Neural cell (in vitro differentiated cells): ENCODE measurements around the gene ADGRG1. TPM values are rescaled to one million over a fixed set of nuclear protein-coding genes. Genes with fewer than 3 reads are reported as not detected.

Experiments
- H2AFZ ChIP-seq: fragments of 200-600, 300-800 bp; sonication (generic), shearing (Covaris generic); 2 replicates; pipeline ENCODE4 v1.6.0; 2014; ENCODE audit warnings: low read depth, mild to moderate bottlenecking, antibody characterized with exemption, low read length, moderate library complexity
- H3F3A ChIP-seq: fragments of 200-600 bp; shearing (Covaris generic); 2 replicates; pipeline ENCODE4 v1.6.1; 2016; ENCODE audit warnings: mild to moderate bottlenecking, moderate library complexity, mixed read lengths, antibody characterized with exemption, low read length; ENCODE audit not compliant: insufficient read depth, poor library complexity, severe bottlenecking
- H3K27ac ChIP-seq: fragments of 200-600, 300-800 bp; sonication (generic), shearing (Covaris generic); 2 replicates; pipeline ENCODE4 v1.5.1; 2014; ENCODE audit warnings: mild to moderate bottlenecking, low read length, moderate library complexity
- H3K27me3 ChIP-seq: fragments of 300-800, 200-600 bp; sonication (generic), shearing (Covaris generic); 2 replicates; pipeline ENCODE4 v1.6.0; 2014; ENCODE audit warnings: mild to moderate bottlenecking, low read depth, low read length, moderate library complexity; ENCODE audit not compliant: insufficient read depth
- H3K36me3 ChIP-seq: fragments of 300-800, 200-600 bp; sonication (generic), shearing (Covaris generic); 2 replicates; pipeline ENCODE4 v1.5.1; 2014; ENCODE audit warnings: mild to moderate bottlenecking, antibody characterized with exemption, low read length, moderate library complexity; ENCODE audit not compliant: insufficient read depth
- H3K4me2 ChIP-seq: fragments of 300-800, 200-600 bp; sonication (generic), shearing (Covaris generic); 2 replicates; pipeline ENCODE4 v1.6.0; 2014; ENCODE audit warnings: mild to moderate bottlenecking, low read length
- H3K4me3 ChIP-seq: fragments of 300-800, 200-600 bp; sonication (generic), shearing (Covaris generic); 2 replicates; pipeline ENCODE4 v1.5.1; 2014; ENCODE audit warnings: mild to moderate bottlenecking, low read length, moderate library complexity
- H3K79me2 ChIP-seq: fragments of 200-600 bp; shearing (Covaris generic); replicated peaks from 2 replicates; pipeline ENCODE4 v1.6.0; 2014; ENCODE audit warnings: mild to moderate bottlenecking, low read length, moderate library complexity; ENCODE audit not compliant: insufficient read depth
- H3K9ac ChIP-seq: fragments of 300-800, 200-600 bp; sonication (generic), shearing (Covaris generic); 2 replicates; pipeline ENCODE4 v1.6.1; 2016; ENCODE audit warnings: mild to moderate bottlenecking, low read length, mixed read lengths
- H3K9me2 ChIP-seq: fragments of 200-600 bp; shearing (Covaris generic); 2 replicates; pipeline ENCODE4 v1.6.1; 2016; ENCODE audit warnings: mild to moderate bottlenecking, low read length, mixed read lengths; ENCODE audit not compliant: insufficient read depth
- H3K9me3 ChIP-seq: fragments of 200-600, 300-800 bp; sonication (generic), shearing (Covaris generic); 2 replicates; pipeline ENCODE4 v1.6.1; 2016; ENCODE audit warnings: mild to moderate bottlenecking, mixed run types, low read length, moderate library complexity, mixed read lengths
- H4K20me1 ChIP-seq: fragments of 200-600 bp; shearing (Covaris generic); 2 replicates; pipeline ENCODE4 v1.6.1; 2016; ENCODE audit warnings: mild to moderate bottlenecking, mixed run types; ENCODE audit not compliant: insufficient read depth
- CTCF ChIP-seq: fragments of 450-650 bp; IDR thresholded peaks from 2 replicates; pipeline ENCODE4 v1.5.1; 2014; ENCODE audit warnings: antibody characterized with exemption, mild to moderate bottlenecking, moderate library complexity; ENCODE audit not compliant: poor library complexity, severe bottlenecking
- EP300 ChIP-seq: fragments of 450-650 bp; conservative IDR thresholded peaks from 2 replicates; pipeline ENCODE4 v1.6.1; 2014; ENCODE audit warnings: antibody characterized with exemption, mild to moderate bottlenecking, moderate library complexity; ENCODE audit not compliant: poor library complexity, severe bottlenecking
- EZH2 ChIP-seq: fragments of 200-600, 300-800 bp; shearing (Covaris generic), sonication (generic); IDR thresholded peaks from 2 replicates; pipeline ENCODE4 v1.6.1; 2014; ENCODE audit warnings: antibody characterized with exemption, low read length, borderline replicate concordance, mild to moderate bottlenecking; ENCODE audit not compliant: insufficient read depth, poor library complexity, severe bottlenecking
- MXI1 ChIP-seq: fragments of 450-650 bp; conservative IDR thresholded peaks from 2 replicates; pipeline ENCODE4 v1.6.1; 2014; ENCODE audit warnings: antibody characterized with exemption, mild to moderate bottlenecking; ENCODE audit not compliant: poor library complexity, severe bottlenecking
- POLR2AphosphoS5 ChIP-seq: IDR thresholded peaks from 2 replicates; pipeline ENCODE4 v1.6.1; 2012
- RAD21 ChIP-seq: fragments of 450-650 bp; conservative IDR thresholded peaks from 2 replicates; pipeline ENCODE4 v1.6.1; 2014; ENCODE audit warnings: antibody characterized with exemption, mild to moderate bottlenecking, moderate library complexity
- REST ChIP-seq: IDR thresholded peaks from 2 replicates; pipeline ENCODE4 v1.6.1; 2012; ENCODE audit warnings: borderline replicate concordance
- SMC3 ChIP-seq: fragments of 450-650 bp; conservative IDR thresholded peaks from 2 replicates; pipeline ENCODE4 v1.6.1; 2014; ENCODE audit warnings: antibody characterized with exemption, mild to moderate bottlenecking, moderate library complexity; ENCODE audit not compliant: poor library complexity
- TAF1 ChIP-seq: IDR thresholded peaks from 2 replicates; pipeline ENCODE4 v1.6.1; 2012; ENCODE audit warnings: low read depth
- polyA plus RNA-seq: library from polyadenylated mRNA; depleted of rRNA; stranded (reverse); fragments of >200 nt; gene quantifications from 2 replicates; pipeline ENCODE4 v1.2.3, GENCODE V29; 2014

ADGRG1 gene
- polyA plus RNA-seq, 1 donor from 2014 or later, result 86.8 TPM

- no peak overlapping the region for H3K4me3 ChIP-seq
- no peak overlapping the region for H3K9ac ChIP-seq
- no peak overlapping the region for H3K27ac ChIP-seq
Measured at GRCh38 chr16:57630407-57630797, 2.0 kb downstream of the ADGRG1 start.

More at GRCh38 chr16:57630407-57630797, 2.0 kb downstream of the ADGRG1 start:
- TF ChIP-seq SMC3 (no peak), POLR2AphosphoS5 (no peak), MXI1 (no peak), EP300 (no peak), REST (no peak), TAF1 (no peak), RAD21 (no peak), EZH2 (no peak), CTCF (no peak)
- no peaks in the 10 kb centered on the region for H3K9me2 ChIP-seq
- no peaks in the 10 kb centered on the region for H3K79me2 ChIP-seq
- H2AFZ ChIP-seq, result no peak overlapping the region
- H3K36me3 ChIP-seq, result no peaks in the 10 kb centered on the region
- no peak overlapping the region for H3K4me2 ChIP-seq
- H3K27me3 ChIP-seq, result no peaks in the 10 kb centered on the region
- no peaks in the 10 kb centered on the region for H3F3A ChIP-seq
- H3K9me3 ChIP-seq, result no peaks in the 10 kb centered on the region
- no peaks in the 10 kb centered on the region for H4K20me1 ChIP-seq
